CD14-positive monocyte (primary cell): ENCODE results near the gene JPH2. TPM values are rescaled to one million over a fixed set of nuclear protein-coding genes. Genes with fewer than 3 reads are reported as not detected.

Experiments used
- DNase-seq, 3 donors: peaks; one replicate each; pipeline ENCODE4 v3.0.0-alpha.2; 2011 to 2022
- H2AFZ ChIP-seq: 2 replicates; pipeline ENCODE4 v1.6.0; 2012; ENCODE audit warnings: mild to moderate bottlenecking, low read depth, low read length, inconsistent platforms; ENCODE audit not compliant: insufficient read depth, poor library complexity, severe bottlenecking
- H3K27ac ChIP-seq, 2 donors: 1 replicate in 1 of 2; 2 replicates in 1 of 2; pipeline ENCODE4 v1.5.1; 2012 to 2013; ENCODE audit warnings: low read length in 2 of 2, control low read depth in 1 of 2, inconsistent platforms in 1 of 2, low read depth in 1 of 2, mild to moderate bottlenecking in 1 of 2
- H3K27me3 ChIP-seq, 2 donors: one replicate each; pipeline versions ENCODE4 v1.6.0 to v1.6.1; 2011 to 2013; ENCODE audit warnings: low read length in 2 of 2; ENCODE audit not compliant: control insufficient read depth in 2 of 2, insufficient read depth in 2 of 2
- H3K36me3 ChIP-seq, 2 donors: replicated peaks in 1 of 2; 1 replicate in 1 of 2; 2 replicates in 1 of 2; pipeline versions ENCODE4 v1.5.1 to v1.6.1; 2012 to 2013; ENCODE audit warnings: low read length in 2 of 2, control low read depth in 1 of 2, inconsistent platforms in 1 of 2, mild to moderate bottlenecking in 1 of 2; ENCODE audit not compliant: insufficient read depth in 2 of 2, control insufficient read depth in 1 of 2
- H3K4me1 ChIP-seq, 2 donors: 1 replicate in 1 of 2; 2 replicates in 1 of 2; pipeline versions ENCODE4 v1.5.1 to v1.6.1; 2012 to 2013; ENCODE audit warnings: low read length in 2 of 2, control low read depth in 1 of 2, inconsistent platforms in 1 of 2, mild to moderate bottlenecking in 1 of 2, moderate library complexity in 1 of 2; ENCODE audit not compliant: insufficient read depth in 2 of 2, control insufficient read depth in 1 of 2
- H3K4me2 ChIP-seq: replicated peaks from 2 replicates; pipeline ENCODE3; 2012; ENCODE audit warnings: low read length, moderate library complexity, mild to moderate bottlenecking; ENCODE audit not compliant: poor library complexity, severe bottlenecking; ENCODE audit errors: extremely low read depth
- H3K4me3 ChIP-seq, 3 experiments: fragments of 200-600 bp in 1 of 3; sonication (generic) in 1 of 3; replicated peaks in 1 of 3; 1 replicate in 2 of 3; 2 replicates in 1 of 3; pipeline ENCODE4 v1.5.1; 2011 to 2013; ENCODE audit warnings: low read length in 3 of 3, mild to moderate bottlenecking in 3 of 3, control low read depth in 2 of 3, low read depth in 2 of 3, inconsistent platforms in 1 of 3, moderate library complexity in 1 of 3
- H3K79me2 ChIP-seq: 2 replicates; pipeline ENCODE4 v1.6.0; 2012; ENCODE audit warnings: mild to moderate bottlenecking, control low read depth, inconsistent platforms, low read length, moderate library complexity; ENCODE audit not compliant: insufficient read depth
- H3K9ac ChIP-seq: 2 replicates; pipeline ENCODE4 v1.6.0; 2017; ENCODE audit warnings: low read length, mild to moderate bottlenecking; ENCODE audit not compliant: insufficient read depth, poor library complexity, severe bottlenecking
- H3K9me3 ChIP-seq, 2 donors: replicated peaks in 1 of 2; 1 replicate in 1 of 2; 2 replicates in 1 of 2; pipeline versions ENCODE4 v1.5.1 to v1.6.1; 2012 to 2013; ENCODE audit warnings: low read length in 2 of 2, control low read depth in 1 of 2; ENCODE audit not compliant: control insufficient read depth in 1 of 2, insufficient read depth in 1 of 2
- H4K20me1 ChIP-seq: 2 replicates; pipeline ENCODE4 v1.6.0; 2012; ENCODE audit warnings: mild to moderate bottlenecking, low read length, control low read depth, moderate library complexity; ENCODE audit not compliant: insufficient read depth
- H3K27ac Mint-ChIP-seq, 7 donors: one replicate each; pipeline ENCODE4 v1.8.0; 2020; ENCODE audit warnings: mild to moderate bottlenecking in 7 of 7, mixed read lengths in 7 of 7, moderate library complexity in 6 of 7, inconsistent platforms in 2 of 7
- H3K27me3 Mint-ChIP-seq, 3 donors: one replicate each; pipeline ENCODE4 v1.8.0; 2021 to 2022; ENCODE audit warnings: low read depth in 3 of 3, mild to moderate bottlenecking in 3 of 3, mixed read lengths in 3 of 3, moderate library complexity in 3 of 3, inconsistent platforms in 1 of 3
- H3K36me3 Mint-ChIP-seq, 2 donors: one replicate each; pipeline ENCODE4 v1.8.0; 2020; ENCODE audit warnings: mixed read lengths in 2 of 2, inconsistent platforms in 1 of 2, mild to moderate bottlenecking in 1 of 2
- H3K4me1 Mint-ChIP-seq: one replicate; pipeline ENCODE4 v1.8.0; 2020; ENCODE audit warnings: mild to moderate bottlenecking, mixed read lengths
- H3K4me3 Mint-ChIP-seq, 2 donors: one replicate each; pipeline ENCODE4 v1.8.0; 2020; ENCODE audit warnings: mild to moderate bottlenecking in 2 of 2, mixed read lengths in 2 of 2, moderate library complexity in 1 of 2
- H3K9me3 Mint-ChIP-seq, 7 donors: one replicate each; pipeline ENCODE4 v1.8.0; 2020 to 2022; ENCODE audit warnings: mixed read lengths in 7 of 7, mild to moderate bottlenecking in 6 of 7, moderate library complexity in 6 of 7, inconsistent platforms in 2 of 7
- WGBS: methylation state at CpG from one replicate; pipeline ENCODE4 v1.1.5; 2013; ENCODE audit warnings: missing lambda C conversion rate; ENCODE audit not compliant: insufficient coverage; 5-methylcytosine and 5-hydroxymethylcytosine counted together
- intact Hi-C, 2 donors: fragments of 100-400 bp; cut with micrococcal nuclease; formaldehyde crosslinking; loops; one replicate each; pipeline versions ENCODE4 v1.15.0 to v1.15.1; 2023
- polyA plus RNA-seq, 3 donors: library from polyadenylated mRNA; depleted of rRNA in 1 of 3; unstranded in 2 of 3; stranded (reverse) in 1 of 3; fragments of 300-500 nt in 2 of 3; fragments of >200 nt in 1 of 3; fragmentation: Illumina TruSeq in 2 of 3; gene quantifications; 1 replicate in 2 of 3; 2 replicates in 1 of 3; pipeline ENCODE4 v1.2.3, GENCODE V29; 2012 to 2021
- TF ChIP-seq, protein P1 (sequence below): fragments of 200-600 bp; IDR thresholded peaks from one replicate; pipeline ENCODE4 v1.8.0; 2022; ENCODE audit warnings: antibody characterized with exemption, mild to moderate bottlenecking

Gene JPH2
- polyA plus RNA-seq, 3 donors: not detected

DNA sequence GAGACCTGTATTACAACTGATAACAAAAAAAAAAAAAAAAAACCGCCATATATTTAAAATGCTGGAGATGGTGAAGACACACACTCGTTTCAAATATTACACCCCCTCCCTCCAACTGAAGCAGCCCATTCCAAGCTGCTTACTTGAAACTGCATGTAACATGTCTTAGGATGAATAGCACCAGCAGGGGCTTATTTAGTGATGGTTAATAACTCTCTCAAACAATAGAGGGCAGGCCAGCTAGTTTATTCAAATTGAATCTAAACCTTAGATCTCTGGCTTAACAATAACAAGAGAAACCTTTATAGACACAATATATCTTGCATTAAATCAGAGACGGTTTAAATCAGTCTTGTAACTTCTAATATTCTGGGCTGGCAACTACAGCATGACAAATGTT, 9.3 kb upstream of the JPH2 start:
- no peaks in the 10 kb centered on the region for H3K4me1 Mint-ChIP-seq
- peak overlapping the region in 1 of 7 donors; percentile 26 for H3K27ac Mint-ChIP-seq
- H3K4me1 ChIP-seq: no peaks in the 10 kb centered on the region
- peaks cover 52 to 57% of the 10 kb centered on the region in 2 donors for H3K36me3 Mint-ChIP-seq
- H4K20me1 ChIP-seq: peaks cover 61% of the 10 kb centered on the region
- H3K9ac ChIP-seq: no peak overlapping the region
- peaks cover 52 to 56% of the 10 kb centered on the region in 2 donors for H3K36me3 ChIP-seq
- no peak overlapping the region for H3K27ac ChIP-seq
- TF ChIP-seq, protein P1, sequence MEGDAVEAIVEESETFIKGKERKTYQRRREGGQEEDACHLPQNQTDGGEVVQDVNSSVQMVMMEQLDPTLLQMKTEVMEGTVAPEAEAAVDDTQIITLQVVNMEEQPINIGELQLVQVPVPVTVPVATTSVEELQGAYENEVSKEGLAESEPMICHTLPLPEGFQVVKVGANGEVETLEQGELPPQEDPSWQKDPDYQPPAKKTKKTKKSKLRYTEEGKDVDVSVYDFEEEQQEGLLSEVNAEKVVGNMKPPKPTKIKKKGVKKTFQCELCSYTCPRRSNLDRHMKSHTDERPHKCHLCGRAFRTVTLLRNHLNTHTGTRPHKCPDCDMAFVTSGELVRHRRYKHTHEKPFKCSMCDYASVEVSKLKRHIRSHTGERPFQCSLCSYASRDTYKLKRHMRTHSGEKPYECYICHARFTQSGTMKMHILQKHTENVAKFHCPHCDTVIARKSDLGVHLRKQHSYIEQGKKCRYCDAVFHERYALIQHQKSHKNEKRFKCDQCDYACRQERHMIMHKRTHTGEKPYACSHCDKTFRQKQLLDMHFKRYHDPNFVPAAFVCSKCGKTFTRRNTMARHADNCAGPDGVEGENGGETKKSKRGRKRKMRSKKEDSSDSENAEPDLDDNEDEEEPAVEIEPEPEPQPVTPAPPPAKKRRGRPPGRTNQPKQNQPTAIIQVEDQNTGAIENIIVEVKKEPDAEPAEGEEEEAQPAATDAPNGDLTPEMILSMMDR: no peak
- H3K79me2 ChIP-seq: peaks cover 25% of the 10 kb centered on the region
- no peaks in the 10 kb centered on the region for H3K9me3 ChIP-seq
- H2AFZ ChIP-seq: no peak overlapping the region
- DNase-seq: no peak
- H3K4me3 ChIP-seq: no peak overlapping the region
- peaks cover 0 to 2% (median 0%) of the 10 kb centered on the region in 7 donors for H3K9me3 Mint-ChIP-seq
- no peaks in the 10 kb centered on the region for H3K27me3 ChIP-seq
- no peak overlapping the region for H3K4me3 Mint-ChIP-seq
- intact Hi-C loops: loop anchor here in 1 of 2 donors (10.0 kb wide), 1 partner anchor 741 kb away; the partner anchor contains the start of gene SRSF6
- peaks cover 1 to 6% (median 3%) of the 10 kb centered on the region in 3 donors for H3K27me3 Mint-ChIP-seq
- H3K4me2 ChIP-seq: no peak overlapping the region
- 91% methylated on average over 1 of the region's 3 CpGs for WGBS

DNA sequence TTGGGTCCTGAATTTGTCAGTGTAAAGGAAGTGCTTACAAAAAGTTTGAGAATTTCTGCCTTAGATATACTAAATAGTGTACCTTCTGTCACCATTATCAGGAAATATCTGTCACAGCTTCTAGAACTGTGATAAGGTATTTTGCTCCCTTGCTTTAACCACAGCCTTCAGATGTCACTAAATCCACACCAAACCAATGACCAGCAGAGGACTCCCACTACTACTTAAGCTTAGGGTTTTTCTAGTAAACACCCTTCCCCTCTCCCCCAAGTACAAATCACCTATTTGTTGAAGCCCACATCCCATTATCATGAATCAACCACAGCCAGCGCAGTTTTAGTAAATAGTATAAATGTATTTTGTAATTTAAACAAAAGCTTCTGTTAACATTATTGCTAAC, 8.6 kb upstream of the JPH2 start:
- Mint-ChIP-seq H3K27me3 (peaks cover 4 to 7% (median 6%) of the 10 kb centered on the region in 3 donors), H3K36me3 (peaks cover 46 to 51% of the 10 kb centered on the region in 2 donors), H3K4me1 (no peaks in the 10 kb centered on the region), H3K27ac (peak overlapping the region in 1 of 7 donors; percentile 9), H3K9me3 (peaks cover 0 to 2% (median 0%) of the 10 kb centered on the region in 7 donors), H3K4me3 (no peak overlapping the region)
- H3K4me2 ChIP-seq: no peak overlapping the region
- no peaks in the 10 kb centered on the region for H3K27me3 ChIP-seq
- intact Hi-C loops: loop anchor here in 1 of 2 donors (10.0 kb wide), 1 partner anchor 741 kb away; the partner anchor contains the start of gene SRSF6
- H3K79me2 ChIP-seq: peaks cover 19% of the 10 kb centered on the region
- TF ChIP-seq, protein P1: no peak
- peaks cover 45 to 49% of the 10 kb centered on the region in 2 donors for H3K36me3 ChIP-seq
- no peak overlapping the region for H3K9ac ChIP-seq
- no peak for DNase-seq
- H3K9me3 ChIP-seq: no peaks in the 10 kb centered on the region
- WGBS: no CpG with 5 or more reads among the region's 1 CpG
- H3K4me1 ChIP-seq: no peaks in the 10 kb centered on the region
- no peak overlapping the region for H2AFZ ChIP-seq
- no peak overlapping the region for H3K4me3 ChIP-seq
- H3K27ac ChIP-seq: no peak overlapping the region
- H4K20me1 ChIP-seq: peaks cover 54% of the 10 kb centered on the region
